Endothelial cell (in vitro differentiated cells): ENCODE data around the gene TPM3. TPM values are rescaled to one million over a fixed set of nuclear protein-coding genes. Genes with fewer than 3 reads are reported as not detected.

Experiments
- DNase-seq: peaks from one replicate; pipeline ENCODE4 v3.0.0; 2021; ENCODE audit warnings: low spot score
- H3K27ac Mint-ChIP-seq: one replicate; pipeline ENCODE4 v1.8.0; 2021; ENCODE audit warnings: mixed read lengths, inconsistent platforms; ENCODE audit not compliant: unreplicated experiment
- H3K27me3 Mint-ChIP-seq: one replicate; pipeline ENCODE4 v1.8.0; 2021; ENCODE audit warnings: mild to moderate bottlenecking, moderate library complexity, mixed read lengths, inconsistent platforms; ENCODE audit not compliant: unreplicated experiment
- H3K36me3 Mint-ChIP-seq: one replicate; pipeline ENCODE4 v1.8.0; 2021; ENCODE audit warnings: mild to moderate bottlenecking, low read depth, mixed read lengths, inconsistent platforms; ENCODE audit not compliant: unreplicated experiment
- H3K4me1 Mint-ChIP-seq: one replicate; pipeline ENCODE4 v1.8.0; 2021; ENCODE audit warnings: mild to moderate bottlenecking, mixed read lengths, inconsistent platforms; ENCODE audit not compliant: unreplicated experiment
- H3K4me3 Mint-ChIP-seq: one replicate; pipeline ENCODE4 v1.8.0; 2021; ENCODE audit warnings: mild to moderate bottlenecking, mixed read lengths, inconsistent platforms; ENCODE audit not compliant: unreplicated experiment
- H3K9me3 Mint-ChIP-seq: one replicate; pipeline ENCODE4 v1.8.0; 2021; ENCODE audit warnings: mixed read lengths, inconsistent platforms; ENCODE audit not compliant: unreplicated experiment
- microRNA-seq: library from miRNA; unstranded; fragments of <30 nt; microRNA quantifications from one replicate; pipeline ENCODE4, GENCODE V29; 2020; ENCODE audit not compliant: unreplicated experiment
- total RNA-seq: library from RNA; stranded (reverse); fragmentation: NEBNext Ultra II Directional; extraction: Animal tissue kit (Norgen Biotek cat#: 25700); gene quantifications from one replicate; pipeline ENCODE4 v1.2.1, GENCODE V29; 2021; ENCODE audit not compliant: unreplicated experiment
- TF ChIP-seq, protein P1 (sequence below): fragments of 200-600 bp; sonication (generic); IDR thresholded peaks from one replicate; pipeline ENCODE4 v1.5.0; 2021; ENCODE audit warnings: antibody characterized with exemption; ENCODE audit not compliant: unreplicated experiment

The TPM3 gene
- total RNA-seq, 1 donor from 2014 or later: 689 TPM

DNA sequence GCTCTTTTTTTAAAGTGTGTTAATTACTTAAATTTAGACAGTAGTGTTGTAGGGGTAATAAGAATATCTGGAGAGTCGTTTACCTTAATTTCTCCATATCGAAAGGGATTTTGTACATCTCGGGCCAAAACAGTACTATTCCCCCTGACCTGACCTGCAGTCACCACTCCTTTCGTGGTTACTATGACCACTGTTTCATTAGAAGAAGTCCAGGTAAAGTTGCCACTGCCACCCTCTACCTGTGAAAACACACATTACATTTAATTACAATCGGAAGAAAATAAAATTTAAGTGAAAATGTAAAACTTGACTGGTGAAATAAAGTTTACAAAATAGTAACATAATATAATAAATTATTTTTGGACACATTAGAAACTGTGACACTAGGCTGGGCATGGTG, 74.3 kb downstream of the TPM3 start:
- no peaks in the 10 kb centered on the region for H3K27me3 Mint-ChIP-seq
- no peaks in the 10 kb centered on the region for H3K9me3 Mint-ChIP-seq
- H3K4me3 Mint-ChIP-seq: no peak overlapping the region
- no peaks in the 10 kb centered on the region for H3K36me3 Mint-ChIP-seq
- no peaks in the 10 kb centered on the region for H3K4me1 Mint-ChIP-seq
- H3K27ac Mint-ChIP-seq: no peak overlapping the region
- TF ChIP-seq, protein P1, sequence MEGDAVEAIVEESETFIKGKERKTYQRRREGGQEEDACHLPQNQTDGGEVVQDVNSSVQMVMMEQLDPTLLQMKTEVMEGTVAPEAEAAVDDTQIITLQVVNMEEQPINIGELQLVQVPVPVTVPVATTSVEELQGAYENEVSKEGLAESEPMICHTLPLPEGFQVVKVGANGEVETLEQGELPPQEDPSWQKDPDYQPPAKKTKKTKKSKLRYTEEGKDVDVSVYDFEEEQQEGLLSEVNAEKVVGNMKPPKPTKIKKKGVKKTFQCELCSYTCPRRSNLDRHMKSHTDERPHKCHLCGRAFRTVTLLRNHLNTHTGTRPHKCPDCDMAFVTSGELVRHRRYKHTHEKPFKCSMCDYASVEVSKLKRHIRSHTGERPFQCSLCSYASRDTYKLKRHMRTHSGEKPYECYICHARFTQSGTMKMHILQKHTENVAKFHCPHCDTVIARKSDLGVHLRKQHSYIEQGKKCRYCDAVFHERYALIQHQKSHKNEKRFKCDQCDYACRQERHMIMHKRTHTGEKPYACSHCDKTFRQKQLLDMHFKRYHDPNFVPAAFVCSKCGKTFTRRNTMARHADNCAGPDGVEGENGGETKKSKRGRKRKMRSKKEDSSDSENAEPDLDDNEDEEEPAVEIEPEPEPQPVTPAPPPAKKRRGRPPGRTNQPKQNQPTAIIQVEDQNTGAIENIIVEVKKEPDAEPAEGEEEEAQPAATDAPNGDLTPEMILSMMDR: peak; percentile 22
- no peak for DNase-seq

DNA sequence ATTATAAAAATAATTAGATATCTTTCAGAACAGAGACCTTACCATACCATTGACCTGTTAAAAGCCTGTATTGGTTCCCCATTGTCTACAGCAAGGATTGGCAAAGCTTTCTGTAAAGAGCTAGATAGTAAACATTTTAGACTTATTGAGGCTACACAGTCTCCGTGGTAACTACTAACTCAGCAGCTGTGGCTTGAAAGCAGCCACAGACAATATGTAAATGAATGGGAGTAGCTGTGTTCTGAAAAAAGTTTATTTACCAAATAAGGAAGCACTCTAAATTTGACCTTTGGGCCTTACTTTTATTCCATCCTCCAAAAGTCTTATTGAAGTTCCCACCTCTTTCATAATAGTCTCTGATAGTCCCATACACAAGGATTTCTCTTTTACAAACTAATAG, 76.7 kb downstream of the TPM3 start:
- Mint-ChIP-seq H3K27ac (no peak overlapping the region), H3K36me3 (no peaks in the 10 kb centered on the region), H3K9me3 (no peaks in the 10 kb centered on the region), H3K4me3 (no peak overlapping the region), H3K27me3 (no peaks in the 10 kb centered on the region), H3K4me1 (no peaks in the 10 kb centered on the region)
- TF ChIP-seq, protein P1: no peak
- no peak for DNase-seq

Small RNA genes lying within 50 kb of the gene (microRNA-seq; reads per million reads assigned to microRNA genes)
- gene MIR190B: 12.0 reads per million, percentile 61 among the genes with 10 or more reads in this experiment

Other genes starting within 250 kb of the TPM3 start
- 53.1 TPM for gene DENND4B, start 245.4 kb downstream of the TPM3 start, total RNA-seq
- 69.9 TPM for gene CRTC2, start 233.5 kb downstream of the TPM3 start, total RNA-seq
- 136 TPM for gene SLC39A1, start 228.6 kb downstream of the TPM3 start, total RNA-seq
- 13.2 TPM for gene CREB3L4, start 224.2 kb downstream of the TPM3 start, total RNA-seq
- gene JTB, start 214.4 kb downstream of the TPM3 start, total RNA-seq: 58.7 TPM
- 419 TPM for gene RAB13, start 205.8 kb downstream of the TPM3 start, total RNA-seq
- gene RPS27, start 201.3 kb downstream of the TPM3 start, total RNA-seq: 2,665 TPM
- 0.15 TPM for gene NUP210L, start 37.0 kb downstream of the TPM3 start, total RNA-seq
- gene CFAP141, start 14.2 kb upstream of the TPM3 start, total RNA-seq: not detected
- gene UBAP2L, start 28.9 kb upstream of the TPM3 start, total RNA-seq: 243 TPM
- 57.1 TPM for gene HAX1, start 80.5 kb upstream of the TPM3 start, total RNA-seq
- not detected for gene AQP10, start 129.0 kb upstream of the TPM3 start, total RNA-seq
- gene ATP8B2, start 133.4 kb upstream of the TPM3 start, total RNA-seq: 58.1 TPM
- 1.0 TPM for gene IL6R, start 213.2 kb upstream of the TPM3 start, total RNA-seq